Breast epithelium (tissue), 4 donors: ENCODE results near the gene GSTA1. TPM values are rescaled to one million over a fixed set of nuclear protein-coding genes. Genes with fewer than 3 reads are reported as not detected.
A peak's percentile ranks its signal among the peaks of the same experiment; 100 is the strongest.
"Not testable (repeated sequence)": the region's sequence is repeated elsewhere in the genome, so short reads cannot be mapped to it uniquely, and the experiment has no call there.

Experiments used
- DNase-seq, 2 donors: peaks; one replicate each; pipeline ENCODE4 v3.0.0-alpha.2; 2019; ENCODE audit warnings: low spot score in 2 of 2
- H3K27ac ChIP-seq, 2 donors: fragments of 200-600 bp; sonication (generic) in 1 of 2; one replicate each; pipeline ENCODE4 v1.5.1; 2016 to 2019; ENCODE audit warnings: mild to moderate bottlenecking in 1 of 2
- H3K27me3 ChIP-seq, 2 donors: fragments of 200-600 bp; sonication (generic) in 1 of 2; one replicate each; pipeline versions ENCODE4 v1.5.1 to v1.6.0; 2017 to 2019; ENCODE audit warnings: control low read depth in 1 of 2, mild to moderate bottlenecking in 1 of 2
- H3K36me3 ChIP-seq: fragments of 200-600 bp; one replicate; pipeline ENCODE4 v1.5.1; 2019
- H3K4me1 ChIP-seq, 2 donors: fragments of 200-600 bp; sonication (generic); one replicate each; pipeline ENCODE4 v1.5.1; 2016 to 2019; ENCODE audit warnings: control low read depth in 1 of 2
- H3K4me3 ChIP-seq, 3 donors: fragments of 200-600 bp; sonication (generic); 1 replicate in 2 of 3; 2 replicates in 1 of 3; pipeline ENCODE4 v1.5.1; 2016 to 2019; ENCODE audit warnings: mild to moderate bottlenecking in 3 of 3, moderate library complexity in 2 of 3
- H3K9me3 ChIP-seq, 2 donors: fragments of 200-600 bp; sonication (generic) in 1 of 2; one replicate each; pipeline ENCODE4 v1.5.1; 2016 to 2019; ENCODE audit warnings: control low read depth in 1 of 2
- POLR2A ChIP-seq: fragments of 450-650 bp; IDR thresholded peaks from one replicate; pipeline ENCODE4 v1.6.1; 2016; ENCODE audit warnings: antibody characterized with exemption, mild to moderate bottlenecking, moderate library complexity
- POLR2AphosphoS5 ChIP-seq, 3 donors: sonication (generic); formaldehyde crosslinking; IDR thresholded peaks; one replicate each; pipeline ENCODE4 v1.6.1; 2017; ENCODE audit warnings: antibody characterized with exemption in 3 of 3
- intact Hi-C: fragments of 100-400 bp; cut with DNase I; formaldehyde crosslinking; loops from one replicate; pipeline ENCODE4 v1.15.1; 2023; ENCODE audit warnings: low total_unique reads
- total RNA-seq, 3 donors: library from RNA; depleted of rRNA; stranded (reverse); fragments of >200 nt; gene quantifications; one replicate each; pipeline ENCODE4 v1.1.0, GENCODE V29; 2016
- TF ChIP-seq, protein P1 (sequence below), 3 donors: fragments of 450-650 bp; IDR thresholded peaks; one replicate each; pipeline ENCODE4 v1.5.1; 2016 to 2017; ENCODE audit warnings: antibody characterized with exemption in 3 of 3, mild to moderate bottlenecking in 3 of 3, moderate library complexity in 3 of 3

GSTA1 gene
- 1 to 10 TPM in 1 of 3 donors, under 1 TPM in 1, not detected in 1; 0.88 to 2.0 TPM for total RNA-seq

DNA sequence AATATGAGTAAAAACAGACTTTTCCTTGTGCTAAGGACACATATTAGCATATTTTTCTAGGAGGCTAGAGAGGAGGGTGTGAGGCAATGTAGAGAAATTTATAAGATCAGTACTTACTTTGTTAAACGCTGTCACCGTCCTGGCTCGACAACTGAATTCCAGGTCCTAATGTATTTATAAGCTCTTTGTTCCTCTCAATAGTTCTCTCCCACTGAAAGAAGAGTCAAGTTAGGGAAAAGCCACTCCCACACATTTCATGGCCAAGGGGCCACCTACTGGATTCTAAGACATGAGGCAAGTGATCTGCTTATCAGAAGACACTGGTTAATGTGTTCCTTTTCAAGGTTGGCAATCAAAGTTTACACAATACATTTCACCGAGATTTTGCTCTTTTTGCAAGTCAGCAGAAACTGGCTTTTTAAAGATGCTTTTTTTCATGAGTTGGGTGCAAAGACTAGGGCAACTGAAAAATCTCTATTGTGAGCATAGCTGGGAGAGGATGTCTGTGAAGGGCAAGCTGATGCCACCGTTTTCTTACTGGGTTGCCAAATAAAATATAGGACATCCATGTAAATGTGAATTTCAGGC lies at the start of gene GSTA1:
Gene GSTA1, minus strand, starts transcription at position 149 of the 588 bp plus-strand sequence. CDS start 4,549 bp downstream, outside the sequence.
- H3K9me3 ChIP-seq, H3K36me3 ChIP-seq, intact Hi-C loops, H3K27me3 ChIP-seq, H3K4me1 ChIP-seq, H3K27ac ChIP-seq, DNase-seq, H3K4me3 ChIP-seq: not testable (repeated sequence)

GRCh38 chr6:52849137-52849536 lies 45.5 kb upstream of the GSTA1 start:
- intact Hi-C loops: no loop called here
- Histone ChIP-seq H3K4me1 (no peaks in the 10 kb centered on the region), H3K27ac (no peak overlapping the region), H3K36me3 (no peaks in the 10 kb centered on the region), H3K27me3 (no peaks in the 10 kb centered on the region), H3K9me3 (no peaks in the 10 kb centered on the region), H3K4me3 (no peak overlapping the region)
- TF ChIP-seq POLR2A: no peak
- TF ChIP-seq, protein P1, sequence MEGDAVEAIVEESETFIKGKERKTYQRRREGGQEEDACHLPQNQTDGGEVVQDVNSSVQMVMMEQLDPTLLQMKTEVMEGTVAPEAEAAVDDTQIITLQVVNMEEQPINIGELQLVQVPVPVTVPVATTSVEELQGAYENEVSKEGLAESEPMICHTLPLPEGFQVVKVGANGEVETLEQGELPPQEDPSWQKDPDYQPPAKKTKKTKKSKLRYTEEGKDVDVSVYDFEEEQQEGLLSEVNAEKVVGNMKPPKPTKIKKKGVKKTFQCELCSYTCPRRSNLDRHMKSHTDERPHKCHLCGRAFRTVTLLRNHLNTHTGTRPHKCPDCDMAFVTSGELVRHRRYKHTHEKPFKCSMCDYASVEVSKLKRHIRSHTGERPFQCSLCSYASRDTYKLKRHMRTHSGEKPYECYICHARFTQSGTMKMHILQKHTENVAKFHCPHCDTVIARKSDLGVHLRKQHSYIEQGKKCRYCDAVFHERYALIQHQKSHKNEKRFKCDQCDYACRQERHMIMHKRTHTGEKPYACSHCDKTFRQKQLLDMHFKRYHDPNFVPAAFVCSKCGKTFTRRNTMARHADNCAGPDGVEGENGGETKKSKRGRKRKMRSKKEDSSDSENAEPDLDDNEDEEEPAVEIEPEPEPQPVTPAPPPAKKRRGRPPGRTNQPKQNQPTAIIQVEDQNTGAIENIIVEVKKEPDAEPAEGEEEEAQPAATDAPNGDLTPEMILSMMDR (IDR thresholded peaks at IDR 0.05): no peak
- no peak for TF ChIP-seq POLR2AphosphoS5 (IDR thresholded peaks at IDR 0.05)
- DNase-seq: no peak

- intact Hi-C loops: no loop called here
- H3K36me3 ChIP-seq: no peaks in the 10 kb centered on the region
- no peaks in the 10 kb centered on the region for H3K4me1 ChIP-seq
- no peaks in the 10 kb centered on the region for H3K27me3 ChIP-seq
- H3K27ac ChIP-seq: no peak overlapping the region
- H3K4me3 ChIP-seq: no peak overlapping the region
- DNase-seq: no peak
- no peaks in the 10 kb centered on the region for H3K9me3 ChIP-seq
- TF ChIP-seq, protein P1 (IDR thresholded peaks at IDR 0.05): no peak
- TF ChIP-seq POLR2A (no peak), POLR2AphosphoS5 (IDR thresholded peaks at IDR 0.05) (no peak)
Measured at GRCh38 chr6:52846002-52846401, 42.4 kb upstream of the GSTA1 start.

- H3K9me3 ChIP-seq: no peaks in the 10 kb centered on the region
- H3K27me3 ChIP-seq: no peaks in the 10 kb centered on the region
- DNase-seq: no peak
- no peaks in the 10 kb centered on the region for H3K36me3 ChIP-seq
- no peaks in the 10 kb centered on the region for H3K4me1 ChIP-seq
- no peak overlapping the region for H3K4me3 ChIP-seq
- no peak overlapping the region for H3K27ac ChIP-seq
- intact Hi-C loops: no loop called here
- TF ChIP-seq POLR2A (no peak), POLR2AphosphoS5 (IDR thresholded peaks at IDR 0.05) (no peak)
- TF ChIP-seq, protein P1 (IDR thresholded peaks at IDR 0.05): no peak
Measured at GRCh38 chr6:52843605-52844004, 40.0 kb upstream of the GSTA1 start.

- peak within 1 kb of the TSS; percentile 29 to 44 for H3K27ac ChIP-seq
- peak in 1 of 2 donors; percentile 45 for DNase-seq
- H3K36me3 ChIP-seq: no peaks in the 10 kb centered on the region
- TF ChIP-seq, protein P1 (IDR thresholded peaks at IDR 0.05): no peak
- TF ChIP-seq POLR2AphosphoS5 (IDR thresholded peaks at IDR 0.05) (peak in 1 of 3 donors; percentile 25), POLR2A (no peak)
- H3K9me3 ChIP-seq: no peaks in the 10 kb centered on the region
- H3K27me3 ChIP-seq: no peaks in the 10 kb centered on the region
- H3K4me3 ChIP-seq: no peak within 1 kb of the TSS
- intact Hi-C loops: no loop called here
- H3K4me1 ChIP-seq: no peaks in the 10 kb centered on the region
Measured at GRCh38 chr6:52840763-52841585, 37.4 kb upstream of the GSTA1 start, which contains the start of gene GSTA5. GSTA5 (minus strand) TSS chr6:52840813.
